K562 (cell line): ENCODE data around the gene RABEPK. TPM values are rescaled to one million over a fixed set of nuclear protein-coding genes. Genes with fewer than 3 reads are reported as not detected.

ENCODE experiments used
- ADNP ChIP-seq: fragments of 200-800 bp; sonication (Bioruptor generic); IDR thresholded peaks from 2 replicates; pipeline ENCODE4 v1.6.1; 2016; ENCODE audit warnings: missing genetic modification characterization, missing compliant biosample characterization
- CHD7 ChIP-seq: fragments of 200-600 bp; sonication (generic); IDR thresholded peaks from one replicate; pipeline ENCODE4 v1.6.1; 2012; ENCODE audit warnings: mild to moderate bottlenecking, low read depth, low read length, inconsistent platforms
- ESRRB ChIP-seq: fragments of 250-450 bp; sonication (Bioruptor Pico); IDR thresholded peaks from 2 replicates; pipeline ENCODE4 v1.5.0; 2020; ENCODE audit warnings: mild to moderate bottlenecking, moderate library complexity, borderline replicate concordance
- HOMEZ ChIP-seq: fragments of 250-450 bp; sonication (Bioruptor Pico); IDR thresholded peaks from 2 replicates; pipeline ENCODE4 v1.4.0; 2020; ENCODE audit warnings: mild to moderate bottlenecking, moderate library complexity
- MBD2 ChIP-seq: sonication (generic); IDR thresholded peaks from 2 replicates; pipeline ENCODE4 v1.6.1; 2016; ENCODE audit warnings: low read depth, borderline replicate concordance
- NR1H2 ChIP-seq: sonication (generic); formaldehyde crosslinking; IDR thresholded peaks from 2 replicates; pipeline ENCODE4 v1.4.0; 2020; ENCODE audit warnings: mild to moderate bottlenecking, missing genetic modification reagents
- TAF1 ChIP-seq: IDR thresholded peaks from 2 replicates; pipeline ENCODE4 v1.6.1; 2011; ENCODE audit warnings: mild to moderate bottlenecking, low read length, moderate library complexity; ENCODE audit not compliant: insufficient read depth, control insufficient read depth, severe bottlenecking; ENCODE audit errors: extremely low read depth
- USF1 ChIP-seq: sonication (generic); formaldehyde crosslinking; IDR thresholded peaks from 2 replicates; pipeline ENCODE4 v1.9.0; 2022; ENCODE audit warnings: mild to moderate bottlenecking, missing genetic modification reagents
- ZFP1 ChIP-seq: fragments of 450-650 bp; formaldehyde crosslinking; IDR thresholded peaks from 2 replicates; pipeline ENCODE4 v1.4.0; 2020; ENCODE audit warnings: mild to moderate bottlenecking, mixed read lengths
- ZKSCAN1 ChIP-seq: fragments of 150-350 bp; IDR thresholded peaks from 2 replicates; pipeline ENCODE4 v1.6.1; 2016; ENCODE audit warnings: low read depth, low read length
- ZKSCAN3 ChIP-seq: fragments of 250-450 bp; sonication (Bioruptor Pico); IDR thresholded peaks from 2 replicates; pipeline ENCODE4 v1.4.0; 2020
- ZNF316 ChIP-seq: fragments of 450-650 bp; IDR thresholded peaks from 2 replicates; pipeline ENCODE4 v1.6.1; 2016
- ZNF41 ChIP-seq: fragments of 250-450 bp; sonication (Bioruptor Pico); conservative IDR thresholded peaks from 2 replicates; pipeline ENCODE4 v1.4.0; 2020; ENCODE audit warnings: mild to moderate bottlenecking
- ZNF561 ChIP-seq: fragments of 450-650 bp; formaldehyde crosslinking; conservative IDR thresholded peaks from 2 replicates; pipeline ENCODE4 v1.4.0; 2020; ENCODE audit warnings: mild to moderate bottlenecking, moderate library complexity
- polyA plus RNA-seq, 8 experiments: library from polyadenylated mRNA; depleted of rRNA in 4 of 8; stranded (reverse) in 5 of 8; unstranded in 3 of 8; fragments of >200 nt; fragmentation: Nextera tagmentation in 2 of 8; fragmentation: Illumina TruSeq in 1 of 8; extraction: Ambion mirVana in 2 of 8; extraction: Trizol in 1 of 8; gene quantifications; 2 replicates each; pipeline versions ENCODE4 v1.2.1 to v1.2.3, GENCODE V29; 2011 to 2014; ENCODE audit warnings: inconsistent platforms in 1 of 8, missing spikeins in 1 of 8
- total RNA-seq, 7 experiments: library from RNA; depleted of rRNA in 6 of 7; stranded (reverse); fragments of >200 nt in 6 of 7; fragmentation: Illumina TruSeq in 2 of 7; extraction: Trizol in 2 of 7; gene quantifications; 2 replicates each; pipeline versions ENCODE4 v1.2.1 to v1.2.3, GENCODE V29; 2011 to 2021; ENCODE audit warnings: low replicate concordance in 1 of 7

Gene RABEPK
- total and polyA plus RNA-seq, 9 of the 15 experiments (the other 6 are each of a cell fraction or from before 2014, with no cell fraction given) = 38.3 to 113 (median 52.8) TPM

GRCh38 chr9:125261501-125262293 lies 61.4 kb downstream of the RABEPK start, which contains the start of gene GAPVD1 (continued):
- TF ChIP-seq CHD7 (no peak), ZKSCAN1 (peak; percentile 95), ZNF41 (no peak), NR1H2 (CRISPR knock-in tag) (peak; percentile 18; the same call in 1 of the 2 replicates), HOMEZ (CRISPR knock-in tag) (no peak), ESRRB (CRISPR knock-in tag) (no peak), MBD2 (0 out of 2 replicates have a peak, but pooled peaks have one; percentile 18), ZFP1 (CRISPR knock-in tag) (no peak), TAF1 (peak; percentile 70), ZKSCAN3 (no peak), USF1 (CRISPR knock-in tag) (peak; percentile 83), ZNF316 (0 out of 2 replicates have a peak, but pooled peaks have one; percentile 20), ADNP (tag) (no peak), ZNF561 (CRISPR knock-in tag) (no peak)
